Activated CD8-positive, alpha-beta memory T cell treated with anti-CD3 and anti-CD28 coated beads, Interleukin-2, amount 50 U/mL, for 48 hours (primary cell): ENCODE measurements around the gene SPOCD1.

Experiments used
- DNase-seq: peaks from one replicate; pipeline ENCODE4 v3.0.0-alpha.2; 2020

The SPOCD1 gene

DNA sequence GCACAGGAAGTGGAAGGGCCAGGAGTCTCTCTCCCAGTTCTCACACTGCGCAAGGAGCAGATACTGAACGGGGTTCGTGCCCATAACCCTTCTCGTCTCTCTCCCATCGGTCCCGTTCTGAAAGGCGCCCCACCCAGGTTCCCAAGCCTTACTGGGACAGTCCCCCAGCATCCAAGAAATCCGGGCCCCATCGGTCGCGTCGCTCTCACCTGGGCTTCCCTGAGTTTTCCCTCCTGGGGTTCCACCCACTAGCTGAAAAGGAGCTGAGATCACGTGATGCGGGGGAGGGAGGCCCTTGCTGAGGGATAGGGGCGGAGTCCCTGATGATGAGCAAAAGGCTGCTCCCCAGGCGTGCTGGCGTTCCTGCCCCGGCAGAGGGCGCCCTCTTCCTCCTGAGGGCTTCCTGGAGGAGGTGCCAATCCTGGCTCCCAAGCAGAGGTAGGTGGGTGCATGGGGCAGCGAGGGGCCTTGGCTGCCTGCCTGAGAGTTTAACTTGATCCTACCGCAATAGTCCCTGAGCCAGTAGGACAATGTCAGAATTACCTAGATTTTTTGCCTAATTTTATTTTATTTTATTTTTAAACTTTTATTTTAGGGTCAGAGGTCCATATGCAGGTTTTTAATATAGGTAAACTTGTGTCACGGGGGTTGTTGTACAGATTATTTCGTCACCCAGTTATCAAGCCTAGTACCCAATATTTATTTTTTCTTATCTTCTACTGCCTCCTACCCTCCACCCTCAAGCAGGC lies at the start of gene SPOCD1:
SPOCD1 (minus strand) TSS at position 271 of the 749 bp plus-strand sequence. CDS start 689 bp downstream, outside the sequence.
- peak; percentile 95 for DNase-seq

DNA sequence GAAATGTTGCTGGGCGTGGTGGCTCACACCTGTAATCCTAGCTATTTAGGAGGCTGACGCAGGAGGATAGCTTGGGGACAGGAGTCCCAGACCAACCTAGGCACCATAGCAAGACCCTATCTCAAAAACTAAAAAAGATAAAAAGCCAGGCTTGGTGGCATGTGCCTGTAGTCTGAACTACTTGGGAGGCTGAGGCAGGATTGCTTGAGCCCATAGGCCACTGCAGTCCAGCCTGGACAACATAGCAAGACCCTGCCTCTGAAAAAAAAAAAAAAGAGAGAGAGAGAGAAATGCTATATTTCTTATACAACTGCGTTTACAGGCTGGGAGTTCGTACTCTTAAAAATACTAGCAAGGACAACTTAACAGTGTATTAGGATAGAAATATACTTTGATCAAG lies 46.2 kb upstream of the SPOCD1 start:
- DNase-seq: no peak

DNA sequence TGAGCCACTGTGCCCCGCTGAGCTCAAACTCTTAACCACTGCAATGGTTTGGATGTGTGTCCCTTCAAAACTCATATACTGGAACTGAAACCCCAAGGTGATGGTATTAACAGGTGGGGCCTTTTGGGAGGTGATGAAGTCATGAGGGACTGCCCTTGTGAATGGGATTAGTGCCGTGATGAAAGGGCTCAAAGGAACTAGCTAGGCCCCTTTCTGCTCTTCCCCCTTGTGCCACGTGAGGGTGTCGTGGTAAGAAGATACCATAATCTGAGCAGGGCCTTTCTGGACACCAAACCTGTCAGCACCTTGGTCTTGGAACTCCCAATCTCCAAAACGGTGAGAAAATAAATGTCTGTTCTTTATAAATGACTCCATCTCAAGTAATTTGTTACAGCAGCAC lies 45.5 kb upstream of the SPOCD1 start:
- DNase-seq: peak; percentile 34

DNA sequence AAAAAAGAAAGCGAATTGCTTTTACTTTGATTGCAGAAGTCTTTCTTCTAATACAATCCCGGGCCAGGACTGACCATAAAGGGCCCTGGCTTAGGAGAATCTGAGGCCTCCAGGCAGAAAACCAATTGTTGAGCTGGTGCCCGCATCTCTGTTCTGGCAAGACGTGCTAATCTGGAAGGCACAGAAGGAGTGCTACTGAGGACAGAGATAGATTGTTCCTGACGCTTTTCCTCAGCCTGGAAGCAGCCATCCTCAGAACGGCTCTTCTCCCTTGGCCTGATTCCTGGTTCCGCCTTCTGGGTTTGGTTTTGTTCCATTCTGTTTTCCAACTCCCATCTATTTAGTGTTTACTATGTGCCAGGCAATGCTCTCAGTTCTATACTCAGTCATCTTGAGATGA lies 44.8 kb upstream of the SPOCD1 start:
- DNase-seq: peak; percentile 18

DNA sequence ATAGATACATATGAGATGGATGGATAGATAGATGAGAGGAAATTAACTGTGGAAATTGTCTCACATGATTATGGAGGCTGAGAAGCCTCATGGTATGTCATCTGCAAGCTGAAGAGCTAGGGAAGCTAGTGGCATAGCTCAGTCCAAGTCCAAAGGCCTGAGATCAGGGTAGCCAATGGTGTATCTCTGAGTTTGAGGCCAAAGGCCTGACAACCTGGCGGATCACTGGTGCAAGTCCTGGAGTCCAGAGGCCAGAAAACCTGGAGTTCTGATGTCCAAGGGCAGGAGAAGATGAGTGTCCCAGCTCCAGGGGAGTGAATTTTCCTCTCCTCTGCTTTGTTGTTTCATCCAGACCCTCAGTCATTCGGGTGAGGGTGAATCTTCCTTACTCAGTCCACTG lies 43.9 kb upstream of the SPOCD1 start:
- DNase-seq: peak; percentile 22

DNA sequence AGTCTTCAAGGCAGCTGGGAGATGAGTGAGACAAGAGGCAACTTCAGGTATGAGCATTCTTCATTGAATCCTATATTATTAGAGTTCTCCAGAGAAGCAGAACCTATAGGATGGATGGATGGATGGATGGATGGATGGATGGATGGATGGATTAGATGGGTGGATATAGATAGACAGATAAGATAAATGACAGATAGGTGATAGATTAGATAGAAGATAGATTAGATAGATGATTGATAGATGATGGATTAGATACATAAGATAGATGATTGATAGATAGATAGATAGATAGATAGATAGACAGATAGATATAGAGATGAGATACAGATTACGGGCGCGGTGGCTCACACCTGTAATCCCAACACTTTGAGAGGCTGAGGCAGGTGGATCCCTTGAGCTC lies 43.2 kb upstream of the SPOCD1 start:
- no peak for DNase-seq

DNA sequence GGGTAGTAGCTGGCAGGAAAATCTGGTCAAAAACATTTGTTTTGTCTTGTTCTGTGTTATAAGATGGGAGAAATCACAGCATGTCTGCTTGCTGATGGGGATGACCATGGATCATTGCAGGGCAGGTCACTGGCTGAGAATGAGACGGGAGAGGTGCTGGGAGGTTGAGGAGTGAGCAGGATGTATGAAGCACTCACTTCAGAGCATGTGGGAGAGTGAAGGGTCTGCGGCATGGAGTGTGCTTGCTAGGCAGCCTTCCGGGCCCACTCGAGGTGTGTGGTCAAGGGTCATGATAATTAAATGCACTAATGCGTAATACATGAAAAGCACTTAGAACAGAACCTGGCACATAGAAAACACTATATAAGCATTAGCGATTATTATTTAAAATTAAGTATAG lies 42.0 kb upstream of the SPOCD1 start:
- no peak for DNase-seq

DNA sequence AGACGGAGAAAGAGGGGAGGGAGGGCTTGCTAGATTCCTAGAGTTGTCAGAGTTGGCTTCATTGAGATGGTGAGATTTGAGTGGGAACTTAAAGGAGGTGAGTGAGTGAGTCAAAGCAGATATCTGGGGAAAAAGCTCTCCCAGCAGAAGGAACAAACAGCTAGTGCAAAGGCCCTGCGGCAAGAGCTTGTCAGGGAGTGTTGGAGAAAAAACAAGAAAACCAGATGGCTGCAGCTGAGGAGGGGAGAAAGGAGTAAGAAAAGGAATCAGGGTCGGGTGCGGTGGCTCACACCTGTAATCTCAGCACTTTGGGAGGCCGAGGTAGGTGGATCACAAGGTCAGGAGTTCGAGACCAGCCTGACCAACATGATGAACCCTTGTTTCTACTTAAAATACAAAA lies 40.3 kb upstream of the SPOCD1 start:
- DNase-seq: no peak

DNA sequence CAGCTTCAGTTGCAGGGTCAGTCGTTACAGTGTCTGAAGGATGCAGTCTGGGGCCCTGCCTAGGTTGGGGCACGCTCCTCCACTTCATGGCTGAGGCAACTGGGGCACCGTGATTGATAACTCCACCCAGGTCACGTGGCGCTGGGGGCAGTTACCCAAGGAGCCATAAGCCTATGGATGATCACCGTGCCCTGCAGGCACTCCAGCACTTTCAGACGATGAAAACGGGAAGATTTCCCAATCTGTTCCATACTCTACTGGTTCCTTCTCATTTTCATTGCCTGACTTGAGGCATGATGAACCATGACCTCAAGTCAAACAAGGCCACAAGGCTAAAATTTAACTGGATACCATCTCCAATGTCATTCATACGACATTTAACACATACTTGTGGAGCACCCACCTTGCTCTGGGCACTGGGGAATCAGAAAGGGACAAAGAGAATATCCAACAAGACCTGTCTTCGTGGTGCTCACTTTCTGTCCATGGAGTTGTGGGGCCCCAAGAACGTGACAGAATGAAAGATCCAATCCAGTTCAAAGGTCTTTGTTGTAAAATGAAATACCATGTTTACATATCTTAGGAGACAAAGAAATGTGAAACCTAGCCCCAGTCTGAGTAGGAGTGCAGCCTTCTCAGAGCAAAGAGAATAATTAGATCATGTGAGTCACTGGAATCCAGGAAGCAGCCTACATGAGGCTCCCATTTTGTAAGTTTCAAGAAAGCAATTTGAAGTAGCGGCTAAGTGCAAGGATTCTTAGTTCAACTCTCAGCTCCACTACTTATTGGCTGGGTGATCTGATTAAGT lies 39.4 kb upstream of the SPOCD1 start:
- no peak for DNase-seq

DNA sequence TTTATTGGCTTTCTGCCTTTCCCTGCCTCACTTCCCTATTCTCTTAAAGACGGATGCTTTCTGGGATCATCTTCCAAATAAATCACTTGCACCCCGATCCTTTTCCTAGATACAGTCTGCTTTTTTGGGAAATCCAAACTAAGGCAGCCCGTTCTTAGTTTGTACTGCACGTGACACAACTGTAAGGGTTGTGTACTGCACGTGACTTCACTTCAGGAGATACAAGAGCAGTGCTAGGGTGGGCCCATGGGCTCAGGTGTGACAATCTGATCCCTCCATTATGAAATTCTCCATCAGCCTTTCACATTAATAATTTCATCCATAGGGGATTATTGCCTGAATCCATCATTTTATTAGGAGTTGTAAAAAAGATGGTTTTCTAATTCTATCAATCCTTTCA lies 33.8 kb upstream of the SPOCD1 start:
- DNase-seq: no peak

DNA sequence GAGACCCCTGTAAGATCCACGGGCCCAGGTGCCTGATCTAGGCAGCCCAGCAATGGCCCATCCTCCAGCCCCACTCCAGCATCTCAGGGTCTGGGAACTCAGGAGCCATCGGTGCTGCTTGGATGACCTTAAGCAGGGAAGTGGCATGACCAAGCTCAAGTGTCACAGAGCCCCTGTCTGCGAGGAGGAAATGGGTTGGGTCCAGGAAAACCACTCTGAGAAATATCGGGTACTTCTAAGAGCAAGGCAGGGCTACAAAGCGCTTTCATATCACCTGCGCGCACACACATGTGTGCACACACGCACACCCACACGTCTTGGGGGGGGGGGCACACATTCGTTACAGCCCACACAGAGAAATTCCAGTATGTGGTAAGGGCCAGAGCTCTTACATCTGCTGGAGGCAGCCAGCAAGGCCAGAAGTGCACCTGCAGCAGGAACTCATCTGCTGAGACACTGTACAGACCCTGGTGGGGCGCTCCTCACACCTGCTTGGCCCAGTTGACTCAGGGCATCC lies 32.6 kb upstream of the SPOCD1 start:
- no peak for DNase-seq

DNA sequence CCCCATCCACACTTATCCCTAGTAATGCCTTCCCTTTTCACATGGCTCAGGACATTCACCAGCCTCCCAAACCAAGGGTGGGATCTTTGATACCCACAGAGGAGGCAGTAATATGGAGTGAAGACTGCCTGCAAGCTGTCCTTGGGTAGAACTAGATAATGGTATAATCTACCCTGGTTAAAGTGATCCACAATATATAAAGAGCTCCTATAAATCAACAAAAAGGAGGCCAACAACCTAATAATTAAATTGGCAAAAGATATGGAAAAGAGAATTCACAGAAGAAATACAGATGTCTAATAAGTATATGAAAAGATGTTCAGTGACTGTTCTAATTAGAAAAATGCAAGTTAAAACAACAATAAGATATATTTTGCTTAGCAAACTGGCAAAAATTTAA lies 30.7 kb upstream of the SPOCD1 start:
- no peak for DNase-seq

DNA sequence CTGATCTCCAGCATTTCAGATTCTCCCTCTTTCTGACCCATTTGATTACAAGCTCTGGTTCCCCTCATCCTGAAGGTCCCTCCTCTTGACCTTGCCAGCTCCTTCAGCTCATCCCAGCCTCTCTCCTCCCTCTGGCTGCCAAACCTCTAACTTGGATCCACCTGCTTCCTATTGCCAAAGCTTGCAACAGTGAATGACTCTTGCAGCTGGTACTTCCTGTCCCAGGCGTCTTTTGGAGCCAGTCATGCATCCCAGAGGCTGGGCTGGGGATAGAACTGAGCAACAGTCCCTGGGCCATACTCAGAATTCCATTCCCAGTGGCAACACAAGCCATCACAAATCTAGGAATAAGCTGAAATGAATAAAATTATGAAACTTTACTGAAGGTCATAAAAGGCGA lies 27.7 kb upstream of the SPOCD1 start:
- DNase-seq: no peak

DNA sequence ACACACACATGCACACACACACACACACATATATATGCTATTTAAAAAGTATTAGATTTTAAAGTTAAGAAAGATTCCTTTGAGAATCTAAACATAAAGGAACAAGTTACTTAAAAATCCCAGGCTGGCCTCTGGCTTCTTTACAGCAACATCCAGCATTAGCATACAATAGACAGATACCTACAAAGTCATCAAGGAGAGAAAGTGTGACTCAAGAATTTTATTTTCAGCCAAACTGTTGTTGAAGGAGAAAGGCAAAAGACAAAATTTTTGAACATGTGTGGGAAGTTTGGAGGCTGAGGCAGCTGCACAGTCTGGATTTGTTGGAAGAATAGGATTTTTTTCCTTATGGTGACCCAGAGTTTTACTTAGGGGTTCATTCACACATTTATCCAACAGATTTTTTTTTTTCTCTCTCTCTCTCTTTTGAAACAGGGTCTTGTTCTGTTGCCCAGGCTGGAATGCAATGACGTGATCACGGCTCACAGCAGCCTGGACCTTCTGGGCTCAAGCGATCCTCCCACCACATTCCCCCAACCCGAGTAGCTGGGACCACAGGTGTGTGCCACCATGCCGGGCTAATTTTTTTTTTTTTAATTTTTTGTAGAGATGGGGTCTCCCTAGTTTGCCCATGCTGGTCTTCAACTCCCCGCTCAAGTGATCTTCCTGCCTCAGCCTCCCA lies 24.0 kb upstream of the SPOCD1 start:
- DNase-seq: peak; percentile 0

DNA sequence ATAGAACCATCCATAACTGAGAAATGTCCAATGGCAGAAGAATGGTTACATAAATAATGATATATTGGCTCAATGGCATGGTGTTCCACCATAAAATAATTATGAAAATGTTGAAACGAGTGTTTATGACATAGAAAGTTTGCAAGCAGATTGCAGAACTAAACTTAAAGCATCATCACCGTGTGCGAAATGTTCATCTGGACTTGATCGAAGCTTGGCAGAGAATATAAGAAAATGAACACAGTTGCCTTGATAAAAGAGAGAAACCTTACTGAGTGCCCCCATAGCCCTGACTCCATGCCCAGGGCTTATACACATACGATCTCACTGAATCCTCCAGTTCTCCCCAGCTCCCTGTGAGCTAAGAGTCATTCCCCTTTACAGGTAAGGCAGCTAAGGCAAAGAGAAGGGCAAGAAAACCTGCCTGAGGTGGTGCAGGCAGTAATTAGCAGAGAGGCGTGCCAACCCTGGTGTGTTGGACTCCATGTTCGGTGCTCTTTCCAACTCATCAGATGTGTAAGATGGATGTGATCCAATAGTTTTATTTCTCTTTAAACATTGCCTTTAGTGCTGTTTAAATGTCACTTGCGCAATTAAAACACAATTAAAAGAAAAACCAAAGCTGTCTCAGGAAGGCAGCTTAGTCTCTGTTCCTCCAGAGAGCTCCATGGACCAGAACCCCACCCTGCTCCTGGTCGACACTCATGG lies 21.8 kb upstream of the SPOCD1 start:
- peak; percentile 13 for DNase-seq

DNA sequence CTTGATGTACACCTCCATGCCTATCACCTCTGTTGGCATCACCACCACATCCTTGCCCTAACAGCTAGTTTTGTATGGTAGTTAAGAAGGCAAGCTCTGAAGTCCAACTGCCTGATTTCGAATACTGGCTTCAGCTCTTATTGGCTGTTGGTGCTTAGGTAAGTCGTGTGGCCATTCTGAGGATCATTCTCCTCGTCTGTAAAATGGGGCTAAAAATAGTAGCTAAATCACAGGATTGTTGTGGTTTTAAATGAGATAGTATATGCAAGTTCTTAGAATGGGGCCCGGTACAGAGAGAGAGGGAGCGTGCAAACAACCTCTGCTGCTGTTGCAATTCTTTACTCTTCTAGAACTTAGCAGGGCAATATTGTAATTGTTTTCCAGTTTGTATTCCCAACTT lies 20.8 kb upstream of the SPOCD1 start:
- DNase-seq: no peak

DNA sequence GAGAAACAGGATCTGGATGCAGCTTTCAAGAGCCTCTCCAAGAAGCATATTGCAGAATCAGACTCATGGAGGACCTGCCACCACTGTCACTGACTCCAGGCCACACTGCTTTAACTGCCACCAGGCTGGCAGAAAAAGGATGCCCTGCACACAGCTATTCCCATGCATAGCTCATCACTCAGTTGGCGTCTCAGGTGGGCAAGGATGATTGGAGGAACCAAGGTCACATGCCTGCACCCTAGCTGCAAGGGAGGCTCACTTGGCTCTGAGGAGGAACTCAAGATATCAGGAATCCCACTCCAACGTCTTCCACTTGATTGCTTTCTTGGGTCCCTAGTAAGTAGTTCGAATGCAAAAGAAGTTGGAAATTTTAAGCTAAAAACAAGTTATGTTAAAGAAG lies 19.6 kb upstream of the SPOCD1 start:
- DNase-seq: no peak

DNA sequence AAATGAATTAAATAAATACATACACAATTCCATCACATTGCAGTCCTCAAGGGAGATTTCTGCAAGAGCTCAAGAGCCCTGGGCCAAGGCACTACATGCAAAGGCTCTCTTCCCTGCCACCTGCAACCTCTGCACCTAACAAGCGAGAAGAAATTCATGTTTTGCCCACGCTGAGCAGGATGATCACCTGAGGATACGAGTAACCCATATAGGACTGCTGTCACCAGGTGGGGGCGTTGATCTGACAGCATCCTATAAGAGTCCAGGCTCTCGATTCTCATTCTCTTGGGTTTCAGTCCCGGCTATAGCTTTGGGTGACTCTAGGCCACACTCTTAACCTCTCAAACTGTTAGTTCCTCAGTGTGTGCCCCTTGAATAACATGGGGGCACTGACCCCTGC lies 18.7 kb upstream of the SPOCD1 start:
- no peak for DNase-seq

DNA sequence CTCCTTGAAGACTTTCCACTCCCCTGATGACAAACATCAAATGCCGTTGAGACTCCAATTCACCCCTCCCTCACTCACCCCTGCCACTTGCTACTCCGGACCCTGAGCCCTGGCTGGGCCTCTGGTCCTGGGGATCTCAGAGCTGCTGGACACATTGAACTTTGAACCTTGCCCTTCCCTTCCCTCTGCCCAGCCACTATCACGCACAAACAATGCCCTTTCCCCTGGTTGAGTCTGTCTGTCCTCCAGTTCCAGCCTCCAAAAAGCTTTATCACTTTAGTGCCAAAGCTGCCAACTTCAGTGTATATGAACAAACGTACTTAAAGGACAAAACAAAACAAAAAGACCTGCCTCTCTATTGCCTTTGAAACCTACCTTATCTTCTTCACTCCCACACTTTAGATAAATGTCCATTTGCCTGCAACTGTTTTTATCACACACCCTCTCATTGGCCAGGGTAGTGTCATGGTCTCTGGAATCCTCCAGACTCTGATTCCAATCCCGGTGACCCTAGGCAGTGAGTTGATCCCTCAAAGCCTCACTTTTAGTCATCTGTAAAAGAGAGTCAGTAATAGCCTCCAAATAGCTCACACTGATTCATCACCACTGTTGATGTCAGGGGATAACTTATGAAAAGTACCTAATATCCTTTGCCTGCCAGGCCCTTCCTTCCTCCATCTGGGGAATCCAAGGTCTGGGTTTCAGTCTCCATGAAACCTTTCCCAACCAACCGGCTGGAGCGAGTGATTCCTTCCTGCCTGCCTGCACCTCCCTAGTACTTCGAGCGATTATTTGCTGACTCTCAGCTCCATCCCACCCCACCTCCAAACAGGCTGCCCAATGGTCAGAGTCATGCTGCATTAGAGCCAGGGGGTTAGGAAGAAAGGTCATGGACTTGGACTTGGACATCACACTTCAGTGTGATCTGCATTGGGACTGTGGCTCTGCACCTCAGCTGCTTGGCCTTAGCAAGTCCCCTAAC lies 15.9 kb upstream of the SPOCD1 start:
- peak; percentile 35 for DNase-seq

DNA sequence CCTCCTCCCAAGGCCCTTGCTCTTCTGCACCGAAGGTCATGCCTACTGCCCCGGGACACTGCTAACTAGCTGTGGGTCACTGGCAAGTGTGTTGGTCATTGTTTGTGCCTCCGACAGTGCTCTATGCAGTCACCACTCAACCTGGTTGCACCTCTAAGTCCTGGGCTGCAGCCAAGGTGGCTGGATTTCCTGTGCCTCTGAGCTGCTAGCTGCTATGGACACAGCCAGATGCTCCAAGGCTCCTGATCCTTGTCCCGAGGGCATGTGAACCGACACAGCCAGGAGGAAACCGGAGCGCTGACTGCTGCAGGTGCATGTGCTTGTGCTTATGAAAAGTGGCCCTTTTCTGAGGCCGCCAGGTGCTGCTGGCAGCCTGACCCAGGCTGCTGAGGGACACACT lies 14.7 kb upstream of the SPOCD1 start:
- peak; percentile 42 for DNase-seq

DNA sequence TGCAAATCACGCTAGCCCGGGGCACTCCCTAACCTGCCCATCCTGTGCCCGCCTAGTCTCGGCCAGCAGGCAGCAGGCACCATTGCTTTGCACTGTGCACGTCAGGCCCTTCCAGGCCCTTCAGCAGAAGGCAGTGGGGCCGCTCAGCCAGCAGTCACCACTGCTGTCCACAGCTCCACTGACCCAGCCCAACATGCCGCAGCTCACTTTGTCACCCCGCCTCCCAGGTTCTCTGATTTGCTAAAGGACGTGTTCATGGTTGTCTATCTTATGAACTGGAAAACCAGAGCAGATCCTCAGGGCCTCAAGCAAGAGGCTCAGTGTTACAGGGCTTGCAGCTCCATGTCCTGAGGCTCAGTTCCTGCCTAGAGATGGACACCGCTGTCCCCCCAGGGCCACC lies 14.2 kb upstream of the SPOCD1 start:
- peak; percentile 52 for DNase-seq
